ENCODE measurements around the gene WNT9B. TPM values are rescaled to one million over a fixed set of nuclear protein-coding genes. Genes with fewer than 3 reads are reported as not detected.

Gene WNT9B
- total RNA-seq, 3 donors from 2014 or later (not counting 1 experiment from before 2014, with no cell fraction given), result not detected

DNA sequence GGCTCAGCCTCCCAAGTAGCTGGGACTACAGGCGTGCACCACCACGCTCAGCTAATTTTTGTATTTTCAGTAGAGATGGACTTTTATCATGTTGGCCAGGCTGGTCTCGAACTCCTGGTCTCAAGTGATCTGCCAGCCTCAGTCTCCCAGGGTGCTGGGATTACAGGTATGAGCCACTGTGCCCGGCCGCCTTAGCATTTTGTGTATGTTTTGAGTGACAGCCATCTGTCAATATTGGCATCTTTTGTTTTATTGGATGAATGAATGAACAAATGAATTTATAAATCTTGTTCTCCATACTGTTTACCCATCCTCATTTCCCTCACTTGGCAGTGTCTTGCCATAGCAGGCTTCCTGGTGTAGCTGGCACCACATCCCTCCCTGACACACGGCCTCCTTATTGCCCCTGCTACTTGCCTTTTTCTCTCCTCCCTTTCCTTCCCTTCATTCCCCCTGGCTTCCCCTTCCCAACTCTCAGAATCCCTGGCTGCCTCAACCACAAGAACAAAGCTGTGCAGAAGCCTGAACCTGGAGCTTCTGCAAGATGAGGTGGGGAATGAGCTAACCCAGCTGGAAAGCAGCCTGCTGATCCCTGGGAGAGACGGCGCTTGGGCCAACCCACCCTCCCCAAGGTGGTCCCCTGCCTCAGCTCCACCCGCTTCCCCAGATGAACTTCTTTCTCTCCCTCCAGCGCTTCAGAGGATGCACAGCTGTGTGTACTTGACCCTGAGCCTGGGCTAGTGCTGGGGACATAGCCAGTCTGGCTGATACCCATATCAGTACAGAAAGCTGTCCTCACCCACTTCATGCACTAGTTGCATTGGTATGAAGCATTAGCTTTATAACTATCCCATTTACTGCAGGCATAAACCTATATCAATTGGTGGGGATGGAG lies 34.3 kb downstream of the WNT9B start:
- TF ChIP-seq, protein P1, sequence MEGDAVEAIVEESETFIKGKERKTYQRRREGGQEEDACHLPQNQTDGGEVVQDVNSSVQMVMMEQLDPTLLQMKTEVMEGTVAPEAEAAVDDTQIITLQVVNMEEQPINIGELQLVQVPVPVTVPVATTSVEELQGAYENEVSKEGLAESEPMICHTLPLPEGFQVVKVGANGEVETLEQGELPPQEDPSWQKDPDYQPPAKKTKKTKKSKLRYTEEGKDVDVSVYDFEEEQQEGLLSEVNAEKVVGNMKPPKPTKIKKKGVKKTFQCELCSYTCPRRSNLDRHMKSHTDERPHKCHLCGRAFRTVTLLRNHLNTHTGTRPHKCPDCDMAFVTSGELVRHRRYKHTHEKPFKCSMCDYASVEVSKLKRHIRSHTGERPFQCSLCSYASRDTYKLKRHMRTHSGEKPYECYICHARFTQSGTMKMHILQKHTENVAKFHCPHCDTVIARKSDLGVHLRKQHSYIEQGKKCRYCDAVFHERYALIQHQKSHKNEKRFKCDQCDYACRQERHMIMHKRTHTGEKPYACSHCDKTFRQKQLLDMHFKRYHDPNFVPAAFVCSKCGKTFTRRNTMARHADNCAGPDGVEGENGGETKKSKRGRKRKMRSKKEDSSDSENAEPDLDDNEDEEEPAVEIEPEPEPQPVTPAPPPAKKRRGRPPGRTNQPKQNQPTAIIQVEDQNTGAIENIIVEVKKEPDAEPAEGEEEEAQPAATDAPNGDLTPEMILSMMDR (IDR thresholded peaks at IDR 0.05), result no peak
- intact Hi-C loops (cut with micrococcal nuclease), result no loop called here
- no peak overlapping the region for H3K4me3 ChIP-seq (ENCODE audit: low read length)
- WGBS (ENCODE audit: insufficient coverage), result 92% methylated on average over 10 of the region's 10 CpGs
- DNase-seq (no peak), ATAC-seq (no peak)
- Mint-ChIP-seq H3K4me3 (no peak overlapping the region), H3K36me3 (no peaks in the 10 kb centered on the region), H3K9me3 (no peaks in the 10 kb centered on the region), H3K4me1 (no peaks in the 10 kb centered on the region), H3K27me3 (ENCODE audit: low read depth in 2 of 2) (peaks cover 0 to 20% of the 10 kb centered on the region in 2 donors), H3K27ac (no peak overlapping the region)
- H3K9me3 ChIP-seq (ENCODE audit: control insufficient read depth, insufficient read depth, low read length), result no peaks in the 10 kb centered on the region
- H3K27me3 ChIP-seq (ENCODE audit: control insufficient read depth, insufficient read depth, low read length), result no peaks in the 10 kb centered on the region
- no peaks in the 10 kb centered on the region for H3K36me3 ChIP-seq (ENCODE audit: control insufficient read depth, insufficient read depth, low read length)
- H3K4me1 ChIP-seq (ENCODE audit: control insufficient read depth, insufficient read depth, low read length), result no peaks in the 10 kb centered on the region
- H3K27ac ChIP-seq (ENCODE audit: low read length), result no peak overlapping the region

DNA sequence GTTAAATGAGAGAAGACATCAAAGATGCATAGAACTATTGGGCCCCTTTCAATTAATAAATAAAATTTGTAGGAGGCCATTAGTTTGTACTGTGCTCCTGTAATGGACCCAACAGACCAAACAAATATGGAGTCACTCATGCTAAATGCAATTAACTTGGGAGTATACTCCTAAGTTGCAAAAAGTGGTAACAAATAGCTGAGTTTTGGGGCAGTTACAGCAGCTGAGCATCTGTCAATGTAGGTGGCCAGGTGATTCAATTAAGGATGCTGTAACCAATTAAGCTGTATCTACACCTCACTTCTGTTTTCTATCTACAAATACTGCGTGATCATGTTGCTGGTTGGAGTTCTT lies 34.9 kb downstream of the WNT9B start:
- Histone ChIP-seq H3K4me1 (ENCODE audit: control insufficient read depth, insufficient read depth, low read length) (no peaks in the 10 kb centered on the region), H3K4me3 (ENCODE audit: low read length) (no peak overlapping the region), H3K36me3 (ENCODE audit: control insufficient read depth, insufficient read depth, low read length) (no peaks in the 10 kb centered on the region), H3K27me3 (ENCODE audit: control insufficient read depth, insufficient read depth, low read length) (no peaks in the 10 kb centered on the region), H3K27ac (ENCODE audit: low read length) (no peak overlapping the region), H3K9me3 (ENCODE audit: control insufficient read depth, insufficient read depth, low read length) (no peaks in the 10 kb centered on the region)
- TF ChIP-seq, protein P1 (IDR thresholded peaks at IDR 0.05), result no peak
- no peaks in the 10 kb centered on the region for H3K36me3 Mint-ChIP-seq
- DNase-seq (no peak), ATAC-seq (no peak)
- intact Hi-C loops (cut with micrococcal nuclease), result no loop called here
- no CpG with 5 or more reads among the region's 1 CpG for WGBS (ENCODE audit: insufficient coverage)
- peaks cover 0 to 20% of the 10 kb centered on the region in 2 donors for H3K27me3 Mint-ChIP-seq (ENCODE audit: low read depth in 2 of 2)
- H3K4me3 Mint-ChIP-seq, result no peak overlapping the region
- no peak overlapping the region for H3K27ac Mint-ChIP-seq
- no peaks in the 10 kb centered on the region for H3K9me3 Mint-ChIP-seq
- no peaks in the 10 kb centered on the region for H3K4me1 Mint-ChIP-seq

DNA sequence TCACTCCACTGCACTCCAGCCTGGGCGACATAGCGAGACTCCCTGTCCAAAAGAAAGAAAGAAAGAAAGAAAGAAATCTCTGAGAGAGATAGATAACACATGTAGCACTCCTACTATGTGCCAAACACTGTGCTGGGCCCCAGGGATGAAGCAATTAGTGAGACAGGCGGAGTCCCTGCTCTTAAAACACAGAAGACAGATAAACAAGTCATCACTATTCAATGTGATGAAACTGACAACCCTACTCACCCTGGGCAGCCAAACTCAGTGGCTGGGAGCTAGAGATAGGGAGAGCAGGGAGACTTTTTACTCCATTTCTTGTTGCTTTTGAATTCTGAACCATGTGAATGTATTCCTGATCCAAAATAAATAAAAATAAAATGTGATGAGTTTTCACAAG lies 36.3 kb downstream of the WNT9B start:
- Mint-ChIP-seq H3K9me3 (no peaks in the 10 kb centered on the region), H3K4me3 (no peak overlapping the region), H3K27me3 (ENCODE audit: low read depth in 2 of 2) (peaks cover 7 to 24% of the 10 kb centered on the region in 2 donors), H3K4me1 (no peaks in the 10 kb centered on the region), H3K27ac (no peak overlapping the region), H3K36me3 (no peaks in the 10 kb centered on the region)
- Histone ChIP-seq H3K27ac (ENCODE audit: low read length) (no peak overlapping the region), H3K27me3 (ENCODE audit: control insufficient read depth, insufficient read depth, low read length) (no peaks in the 10 kb centered on the region), H3K9me3 (ENCODE audit: control insufficient read depth, insufficient read depth, low read length) (no peaks in the 10 kb centered on the region), H3K36me3 (ENCODE audit: control insufficient read depth, insufficient read depth, low read length) (no peaks in the 10 kb centered on the region), H3K4me1 (ENCODE audit: control insufficient read depth, insufficient read depth, low read length) (no peaks in the 10 kb centered on the region), H3K4me3 (ENCODE audit: low read length) (no peak overlapping the region)
- DNase-seq (no peak), ATAC-seq (no peak)
- intact Hi-C loops (cut with micrococcal nuclease), result no loop called here
- TF ChIP-seq, protein P1 (IDR thresholded peaks at IDR 0.05), result no peak
- WGBS (ENCODE audit: insufficient coverage), result 89% methylated on average over 1 of the region's 3 CpGs

All from natural killer cell (primary cell).